ENCODE data around the gene STK32B.

The STK32B gene

GRCh38 chr4:5463361-5463760, 412.1 kb downstream of the STK32B start:
- no peak for DNase-seq (ENCODE audit: low read depth in 2 of 3, low spot score in 2 of 3)

- DNase-seq (ENCODE audit: low read depth in 2 of 3, low spot score in 2 of 3): no peak
Measured at GRCh38 chr4:5463936-5464650, 412.8 kb downstream of the STK32B start.

DNA sequence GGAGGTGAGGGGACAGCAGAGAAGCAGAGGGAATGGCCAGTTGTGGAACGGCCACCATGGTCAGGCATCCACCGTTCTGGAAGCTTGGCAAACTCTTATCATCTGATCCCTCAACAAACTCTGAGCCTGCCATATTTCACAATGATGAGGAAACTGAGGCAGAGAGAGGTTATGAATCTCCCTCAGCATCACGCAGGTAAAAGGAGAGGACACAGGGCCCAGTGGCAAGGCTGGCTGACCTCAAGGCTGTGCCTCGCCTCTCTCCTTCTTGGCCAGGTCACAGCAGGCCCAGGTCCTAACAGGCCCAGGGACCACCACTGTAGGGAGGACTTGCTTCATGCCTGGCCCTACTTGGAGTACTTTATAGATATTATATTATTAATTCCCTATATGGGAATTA, 414.2 kb downstream of the STK32B start:
- DNase-seq (ENCODE audit: low read depth in 2 of 3, low spot score in 2 of 3): no peak

- no peak for DNase-seq (ENCODE audit: low read depth in 2 of 3, low spot score in 2 of 3)
Measured at GRCh38 chr4:5465956-5466355, 414.7 kb downstream of the STK32B start.

GRCh38 chr4:5467111-5467510, 415.8 kb downstream of the STK32B start:
- no peak for DNase-seq (ENCODE audit: low read depth in 2 of 3, low spot score in 2 of 3)

DNA sequence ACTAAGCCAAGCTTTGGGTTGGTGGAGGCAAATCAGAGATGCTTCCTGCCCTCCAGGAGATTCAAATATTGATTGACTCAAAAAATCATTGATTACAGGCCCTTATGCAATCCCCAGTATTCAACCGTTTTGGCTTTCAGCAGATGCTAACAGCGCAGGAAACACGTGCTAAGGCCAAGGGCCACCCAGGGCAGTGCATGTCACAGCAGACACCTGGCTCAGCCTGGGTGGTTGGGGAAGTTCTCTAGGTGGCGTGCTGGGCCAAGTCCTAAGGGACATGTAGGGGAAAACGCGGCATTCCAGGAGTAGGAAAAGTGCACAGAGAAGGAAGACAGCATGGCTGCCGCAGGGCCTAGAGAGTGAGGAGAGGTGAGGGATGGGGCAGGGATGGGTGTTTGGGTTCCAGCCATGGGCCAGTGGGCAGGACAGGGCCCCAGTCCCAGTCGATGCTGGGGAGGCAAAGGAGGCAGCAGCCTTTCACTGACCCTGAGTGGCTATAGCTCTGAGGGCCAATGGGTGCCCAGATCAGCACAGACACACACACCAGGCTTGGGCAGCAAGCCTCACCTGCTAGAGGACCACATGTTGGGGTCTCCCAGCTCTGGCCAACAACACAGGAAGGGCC, 418.0 kb downstream of the STK32B start:
- no peak for DNase-seq (ENCODE audit: low read depth in 2 of 3, low spot score in 2 of 3)

- DNase-seq (ENCODE audit: low read depth in 2 of 3, low spot score in 2 of 3): no peak
Measured at GRCh38 chr4:5469861-5470260, 418.6 kb downstream of the STK32B start.

- no peak for DNase-seq (ENCODE audit: low read depth in 2 of 3, low spot score in 2 of 3)
Measured at GRCh38 chr4:5470318-5471198, 419.3 kb downstream of the STK32B start.

GRCh38 chr4:5471206-5471605, 419.9 kb downstream of the STK32B start:
- no peak for DNase-seq (ENCODE audit: low read depth in 2 of 3, low spot score in 2 of 3)

DNA sequence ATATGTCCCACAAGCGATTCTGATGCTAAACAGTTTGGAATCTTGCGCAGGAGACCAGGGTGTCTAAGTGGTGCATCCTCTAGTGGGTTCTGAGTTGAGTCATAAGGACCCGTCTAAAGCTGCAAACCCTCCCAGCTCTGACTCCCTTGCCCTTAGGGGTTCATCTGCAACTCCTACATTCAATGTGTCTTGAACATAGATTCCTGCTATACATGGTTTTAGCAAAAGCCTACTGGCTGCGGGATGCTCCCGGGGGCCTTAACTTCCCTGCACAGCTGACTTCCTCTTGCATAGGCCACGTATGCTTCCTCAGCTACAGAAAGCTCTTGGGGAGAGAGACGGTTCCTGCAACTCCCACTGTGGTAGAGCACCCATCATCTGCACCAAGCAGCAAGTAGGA, 420.4 kb downstream of the STK32B start:
- no peak for DNase-seq (ENCODE audit: low read depth in 2 of 3, low spot score in 2 of 3)

GRCh38 chr4:5472160-5472591, 420.9 kb downstream of the STK32B start:
- no peak for DNase-seq (ENCODE audit: low read depth in 2 of 3, low spot score in 2 of 3)

- no peak for DNase-seq (ENCODE audit: low read depth in 2 of 3, low spot score in 2 of 3)
Measured at GRCh38 chr4:5473125-5473524, 421.8 kb downstream of the STK32B start.

DNA sequence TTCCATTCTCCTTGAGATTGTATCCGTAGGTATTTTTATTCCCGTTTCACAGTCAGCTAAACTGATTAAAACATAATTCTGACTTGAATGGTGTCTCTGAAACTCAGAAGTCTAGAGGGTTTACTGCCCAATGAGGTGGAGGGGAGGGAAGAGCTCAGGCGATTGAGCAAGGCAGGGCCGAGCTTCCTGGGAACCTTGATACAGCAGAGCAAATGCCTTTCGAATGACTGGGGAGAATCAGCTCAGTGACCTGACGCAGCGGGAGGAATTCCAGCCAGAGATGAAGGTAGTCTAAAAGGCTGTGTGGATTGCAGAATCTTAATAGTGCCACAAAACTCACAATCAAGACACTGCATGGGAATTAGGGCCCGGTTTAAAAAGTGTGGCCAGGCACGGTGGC, 423.5 kb downstream of the STK32B start:
- DNase-seq (ENCODE audit: low read depth in 2 of 3, low spot score in 2 of 3): no peak

- no peak for DNase-seq (ENCODE audit: low read depth in 2 of 3, low spot score in 2 of 3)
Measured at GRCh38 chr4:5477613-5478012, 426.3 kb downstream of the STK32B start.

DNA sequence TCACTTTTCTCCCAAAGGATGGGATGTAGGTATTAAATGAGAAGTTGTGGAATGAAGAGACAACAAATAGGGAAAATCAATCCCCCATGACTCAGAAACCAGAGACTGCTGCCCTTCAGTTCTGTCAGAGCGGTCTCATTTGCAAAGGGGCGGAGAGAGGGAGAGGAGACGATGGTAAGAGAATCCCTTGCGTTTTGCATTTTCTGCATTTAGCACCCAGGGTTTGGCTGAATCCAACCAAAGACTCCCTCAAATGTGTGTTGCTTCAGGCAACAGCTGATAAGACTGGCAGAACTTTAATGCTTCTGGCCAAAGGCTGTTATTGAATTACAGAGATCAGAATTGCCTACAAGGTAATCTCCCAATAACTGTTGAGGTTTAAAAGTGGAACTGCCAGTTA, 426.9 kb downstream of the STK32B start:
- no peak for DNase-seq (ENCODE audit: low read depth in 2 of 3, low spot score in 2 of 3)

- DNase-seq (ENCODE audit: low read depth in 2 of 3, low spot score in 2 of 3): no peak
Measured at GRCh38 chr4:5478697-5479096, 427.4 kb downstream of the STK32B start.

GRCh38 chr4:5479518-5480060, 428.3 kb downstream of the STK32B start:
- DNase-seq (ENCODE audit: low read depth in 2 of 3, low spot score in 2 of 3): no peak

- DNase-seq (ENCODE audit: low read depth in 2 of 3, low spot score in 2 of 3): no peak
Measured at GRCh38 chr4:5488413-5488812, 437.1 kb downstream of the STK32B start.

DNA sequence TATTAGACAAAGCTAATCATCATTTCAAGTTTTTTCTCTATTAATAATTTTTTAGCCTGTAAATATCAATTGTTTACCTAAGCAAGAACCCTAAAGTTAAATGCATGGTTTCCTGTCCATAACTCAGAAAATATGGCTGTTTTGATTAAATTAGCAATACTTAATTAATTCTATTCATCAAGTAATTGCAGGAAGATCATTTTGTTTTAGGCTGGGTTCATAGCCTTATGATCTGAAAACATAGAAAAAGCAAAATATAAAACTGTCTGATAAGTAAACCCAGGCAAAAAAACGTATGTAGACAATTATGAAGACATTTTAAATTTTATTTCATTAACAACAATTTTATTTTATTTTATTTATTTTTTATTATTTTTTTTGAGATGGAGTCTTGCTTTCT, 438.0 kb downstream of the STK32B start:
- no peak for DNase-seq (ENCODE audit: low read depth in 2 of 3, low spot score in 2 of 3)

GRCh38 chr4:5497489-5497888, 446.2 kb downstream of the STK32B start:
- no peak for DNase-seq (ENCODE audit: low read depth in 2 of 3, low spot score in 2 of 3)

DNA sequence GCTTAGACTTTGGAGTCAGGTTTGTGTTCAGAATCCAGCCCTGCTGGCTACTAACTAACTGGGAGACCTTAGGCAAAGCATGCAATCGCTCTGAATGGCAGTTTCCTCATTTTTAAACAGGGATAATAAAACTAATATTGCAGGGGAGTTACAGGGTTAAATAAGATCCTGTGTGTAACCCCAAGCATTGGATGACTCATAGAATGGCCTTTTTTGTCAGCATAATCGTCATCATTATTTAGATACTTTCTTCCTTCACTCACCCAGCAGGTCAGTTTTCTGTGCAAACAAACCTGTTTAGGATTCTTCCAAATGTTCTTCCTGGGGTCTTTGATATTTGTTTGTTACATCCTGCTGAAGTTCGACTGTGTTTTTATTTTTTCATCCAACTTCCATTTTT, 448.9 kb downstream of the STK32B start:
- no peak for DNase-seq (ENCODE audit: low read depth in 2 of 3, low spot score in 2 of 3)

All from activated CD8-positive, alpha-beta memory T cell treated with anti-CD3 and anti-CD28 coated beads for 48 hours (primary cell).